ENCODE measurements around the gene HSD17B12. TPM values are rescaled to one million over a fixed set of nuclear protein-coding genes. Genes with fewer than 3 reads are reported as not detected.
"Not testable (repeated sequence)": the region's sequence is repeated elsewhere in the genome, so short reads cannot be mapped to it uniquely, and the experiment has no call there.

Gene HSD17B12
- total RNA-seq: 80.5 and 159 TPM in 2 replicates

DNA sequence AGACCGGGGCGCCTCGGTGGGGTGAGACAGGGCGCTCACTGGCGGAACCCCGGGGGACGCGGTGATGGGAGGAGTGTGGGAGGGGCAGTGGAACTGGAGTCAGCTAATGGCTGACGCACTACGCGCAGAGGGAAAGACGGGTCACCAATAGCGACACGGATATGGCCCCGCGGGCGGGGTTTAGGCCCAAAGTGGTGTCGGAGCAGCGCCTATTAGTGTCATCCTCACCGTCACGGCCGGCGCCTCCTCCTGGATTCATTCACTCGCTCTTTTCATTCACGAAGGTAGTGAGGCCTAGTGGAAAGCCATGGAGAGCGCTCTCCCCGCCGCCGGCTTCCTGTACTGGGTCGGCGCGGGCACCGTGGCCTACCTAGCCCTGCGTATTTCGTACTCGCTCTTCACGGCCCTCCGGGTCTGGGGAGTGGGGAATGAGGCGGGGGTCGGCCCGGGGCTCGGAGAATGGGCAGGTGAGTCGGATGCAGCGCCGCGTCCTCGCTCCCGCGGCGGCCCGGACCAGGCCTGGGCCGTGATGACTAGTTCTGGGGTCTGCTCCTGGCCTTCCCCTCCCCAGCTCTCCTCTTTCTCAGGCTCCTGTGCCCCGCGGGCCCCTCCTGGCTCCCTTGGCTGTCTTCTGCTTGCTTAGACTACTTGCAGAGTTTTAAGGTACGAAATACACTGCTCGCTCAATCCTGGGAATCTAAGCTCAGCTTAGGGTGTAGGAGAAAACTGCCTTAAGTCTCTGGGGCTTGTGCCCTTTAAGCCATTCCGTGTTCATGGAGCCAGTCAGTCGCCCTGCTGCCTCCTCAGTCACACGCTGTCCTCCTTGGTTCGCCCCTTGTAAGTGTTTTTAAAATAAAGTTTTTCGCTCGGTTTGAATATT is at the start of gene HSD17B12:
Gene HSD17B12 (plus strand): TSS at position 218 of the 880 bp plus-strand sequence. CDS start 90 bp downstream, at position 308.
- DNase-seq: peak; percentile 99

DNA sequence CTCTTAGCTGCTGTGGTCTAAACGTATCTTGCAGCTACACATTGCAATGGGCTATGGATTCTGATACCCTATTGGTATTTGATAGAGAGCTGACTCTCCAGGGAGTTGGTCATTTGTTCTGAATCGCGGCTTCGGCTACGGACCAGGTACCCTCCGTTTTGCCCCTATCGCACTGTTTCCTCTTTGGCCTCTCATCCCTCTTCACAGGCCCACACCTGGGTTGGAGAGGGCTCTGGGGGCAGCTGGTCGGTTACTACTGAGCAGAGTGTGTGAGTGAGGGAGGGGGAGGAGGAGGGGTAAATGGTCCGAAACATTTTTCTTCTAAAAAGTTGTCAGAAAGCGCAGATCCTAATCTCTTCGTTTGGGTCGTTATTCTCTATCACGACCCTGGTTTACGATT is 48.8 kb upstream of the HSD17B12 start:
- peak; percentile 1 for DNase-seq

DNA sequence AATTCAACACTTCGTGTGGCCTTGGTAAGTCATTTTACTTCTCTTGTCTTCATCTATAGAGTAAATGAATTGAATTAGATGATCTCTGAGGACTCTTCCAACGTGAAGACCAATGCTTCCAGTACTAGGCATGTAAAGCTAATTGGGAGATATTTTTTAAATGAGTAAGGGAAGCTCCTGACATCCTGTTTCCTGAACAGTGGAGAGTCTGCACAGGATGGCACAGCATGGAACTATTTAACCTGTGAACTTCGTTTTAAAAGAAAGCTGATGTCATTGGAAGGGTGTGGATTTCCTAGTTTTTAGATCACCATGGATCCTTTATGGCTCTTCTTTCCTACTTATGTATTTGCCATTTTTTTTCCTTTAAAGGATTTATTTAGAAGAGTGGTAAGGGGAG is 48.4 kb upstream of the HSD17B12 start:
- DNase-seq: peak; percentile 80

DNA sequence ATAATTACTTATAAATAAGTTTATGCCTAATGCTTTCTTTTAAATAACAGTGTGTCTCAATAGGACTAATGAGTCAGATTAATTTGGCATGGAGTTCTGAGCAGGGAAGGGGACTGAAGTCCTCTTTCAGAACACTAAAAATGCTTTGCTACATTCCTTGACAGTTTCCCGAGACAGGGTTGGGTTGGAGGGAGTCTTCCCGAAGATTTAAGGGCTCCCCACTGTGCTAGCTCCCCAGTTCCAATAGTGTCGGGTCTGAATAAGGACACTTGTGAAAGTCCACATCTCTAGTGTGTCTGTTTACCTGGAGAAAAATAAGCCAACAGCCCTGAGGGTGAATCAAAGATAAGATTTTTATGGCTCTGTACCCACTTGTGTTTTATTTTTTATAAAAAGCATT is 41.8 kb upstream of the HSD17B12 start:
- no peak for DNase-seq

DNA sequence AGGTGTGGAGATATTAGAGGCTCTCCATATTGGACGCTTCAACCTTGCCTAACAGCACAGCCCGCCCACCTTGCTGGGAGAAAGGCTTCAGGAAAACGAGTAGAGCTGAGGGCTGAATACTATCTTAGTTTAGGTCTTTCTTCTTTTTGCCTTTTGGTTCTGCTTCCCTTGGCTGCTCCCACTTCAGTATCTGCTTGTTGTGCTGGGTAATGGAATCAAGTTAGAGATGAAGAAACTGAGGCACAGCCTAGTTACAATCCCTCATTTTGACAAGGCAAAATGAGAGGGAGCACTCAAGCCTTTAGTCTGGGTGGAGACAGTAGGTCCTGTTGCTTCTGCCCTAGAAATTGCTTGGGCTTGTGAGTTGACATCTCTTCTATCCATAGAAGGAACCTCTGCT is 41.3 kb upstream of the HSD17B12 start:
- DNase-seq: no peak

DNA sequence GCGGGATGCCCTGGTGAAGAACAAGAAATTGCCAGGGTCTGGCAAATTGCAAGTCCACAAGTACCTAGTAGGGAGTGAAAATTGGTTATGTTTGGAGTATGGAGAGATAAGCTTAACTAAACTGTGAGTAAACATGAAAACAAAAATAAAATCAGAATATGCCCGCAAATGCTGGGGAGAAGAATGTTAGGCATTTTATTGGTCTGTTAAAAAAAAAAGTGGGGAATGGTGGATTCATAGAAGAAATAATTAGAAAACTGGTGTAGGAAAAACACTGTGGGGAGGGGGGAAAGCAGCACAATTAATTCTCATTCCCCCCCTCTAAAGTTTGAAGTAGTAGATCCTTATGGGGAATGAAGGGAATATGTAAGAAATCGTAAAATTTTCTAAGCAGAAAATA is 40.6 kb upstream of the HSD17B12 start:
- DNase-seq: no peak

DNA sequence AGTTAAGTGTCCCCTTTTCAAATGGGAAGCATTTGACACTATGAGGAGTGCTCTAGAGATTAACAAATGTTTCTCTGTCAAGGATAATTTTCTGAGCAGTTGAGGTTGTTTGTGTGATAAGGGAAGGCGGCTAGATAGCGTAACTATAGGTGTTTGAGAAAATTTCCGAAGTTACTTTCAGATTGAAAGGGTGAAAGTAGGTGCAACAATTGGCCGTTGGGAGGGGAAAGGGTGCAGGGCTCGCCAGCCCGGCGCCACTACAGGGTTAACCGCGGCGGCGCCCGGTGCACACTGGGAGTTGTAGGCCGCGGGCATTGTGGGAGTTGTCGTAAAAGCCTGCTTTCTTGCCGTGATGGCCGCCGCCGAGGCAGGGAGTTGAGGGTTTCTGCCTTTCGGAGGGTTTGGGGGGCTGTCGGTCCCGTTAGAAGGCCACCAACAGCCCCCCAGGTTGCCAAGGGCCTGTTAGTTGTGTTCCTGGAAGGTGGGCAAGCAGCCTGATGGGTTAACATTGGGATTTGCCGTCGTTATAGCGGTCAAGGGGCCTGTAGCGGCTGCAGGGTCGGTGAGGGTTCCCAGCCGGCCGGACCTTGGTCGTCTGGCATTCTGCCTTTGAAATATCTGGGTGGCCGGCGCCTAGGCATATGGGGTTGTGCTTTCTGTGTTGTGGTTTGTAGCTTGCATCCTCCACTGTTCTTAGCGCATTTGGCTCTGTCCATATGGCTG is 36.5 kb upstream of the HSD17B12 start:
- DNase-seq: peak; percentile 89

DNA sequence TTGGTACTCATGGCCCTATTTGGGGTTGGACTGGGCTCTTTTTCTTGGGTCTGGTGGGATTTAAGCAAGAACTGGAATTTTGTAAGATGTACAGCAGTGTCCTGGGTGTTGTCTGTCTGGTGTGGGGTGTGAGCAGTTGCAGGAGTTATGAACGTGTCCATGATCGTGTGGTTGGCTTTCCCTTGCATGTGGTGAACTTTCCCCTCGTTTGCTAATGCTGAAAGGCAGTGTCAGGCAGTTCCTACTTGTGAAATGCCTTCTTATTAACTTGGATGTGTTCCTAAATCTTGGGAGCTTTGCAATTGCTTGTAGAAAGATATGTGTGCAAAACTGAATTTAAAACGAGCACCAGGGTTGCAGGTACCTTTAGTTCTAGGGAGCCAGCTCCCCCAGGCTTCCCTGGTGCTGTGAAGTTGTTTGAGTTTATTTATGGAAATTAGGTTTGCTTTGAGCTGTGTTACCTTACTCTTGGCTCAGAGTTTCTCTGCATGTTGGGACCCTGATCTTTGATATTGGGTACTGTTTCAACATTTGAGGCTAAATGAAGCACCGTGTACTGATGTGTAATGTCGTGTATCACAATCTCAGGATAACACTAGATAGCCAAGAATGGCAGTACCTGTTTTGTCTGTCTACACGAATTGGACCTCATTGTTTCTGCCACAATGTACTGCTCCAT is 35.8 kb upstream of the HSD17B12 start:
- peak; percentile 18 for DNase-seq

DNA sequence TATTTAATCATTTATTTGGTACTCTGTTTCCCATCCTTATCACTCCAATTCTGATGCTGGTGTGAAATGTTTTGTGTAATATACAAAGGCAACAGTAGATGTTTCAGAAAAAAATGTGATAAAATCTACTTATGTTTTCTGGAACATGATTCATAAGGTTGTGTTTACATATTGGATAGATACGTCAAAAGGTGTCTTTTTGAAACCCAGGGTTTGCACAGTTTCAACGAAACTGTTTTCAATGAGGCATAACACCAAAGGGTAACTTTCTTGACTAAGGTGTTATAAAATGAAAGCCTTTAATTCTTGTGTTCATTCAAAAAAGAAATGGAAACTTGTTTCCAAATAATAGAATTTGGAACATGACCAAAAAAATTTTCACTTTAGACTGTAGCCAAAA is 33.8 kb upstream of the HSD17B12 start:
- DNase-seq: no peak

DNA sequence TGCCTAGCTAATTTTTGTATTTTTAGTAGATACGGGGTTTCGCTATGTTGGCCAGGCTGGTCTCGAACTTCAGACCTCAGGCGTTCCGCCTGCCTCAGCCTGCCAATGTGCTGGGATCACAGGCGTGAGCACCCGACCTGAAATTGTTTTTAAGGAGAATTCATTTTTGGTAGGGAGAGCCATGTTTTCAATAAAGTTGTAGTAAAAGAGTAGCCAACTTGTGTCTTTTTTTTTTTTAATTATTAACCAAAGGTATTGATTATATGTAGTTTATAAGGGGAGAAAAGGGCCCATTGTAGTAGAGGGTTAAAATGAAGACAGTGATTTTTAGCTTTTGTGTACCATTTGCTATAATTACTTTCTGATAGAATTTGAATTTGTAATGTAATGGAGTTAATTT is 31.6 kb upstream of the HSD17B12 start:
- no peak for DNase-seq

DNA sequence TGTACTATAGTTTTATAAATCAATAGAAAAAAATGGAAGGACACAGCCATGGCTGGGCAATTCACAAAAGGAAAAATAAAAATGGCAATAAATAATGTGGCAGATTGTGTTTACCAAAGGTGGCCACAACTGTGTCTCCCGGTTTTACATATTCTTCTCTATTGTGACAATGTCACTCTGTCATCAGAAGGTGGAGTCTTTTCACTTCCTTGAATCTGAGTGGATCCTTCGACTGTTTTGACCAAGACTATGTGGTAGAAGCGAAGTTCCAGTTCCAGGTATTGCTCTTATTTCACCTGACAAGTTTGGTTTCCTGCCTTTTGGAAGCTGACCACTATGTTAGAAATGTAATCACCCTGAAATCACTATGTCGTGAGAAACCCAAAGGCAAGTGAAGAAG is 31.0 kb upstream of the HSD17B12 start:
- no peak for DNase-seq

DNA sequence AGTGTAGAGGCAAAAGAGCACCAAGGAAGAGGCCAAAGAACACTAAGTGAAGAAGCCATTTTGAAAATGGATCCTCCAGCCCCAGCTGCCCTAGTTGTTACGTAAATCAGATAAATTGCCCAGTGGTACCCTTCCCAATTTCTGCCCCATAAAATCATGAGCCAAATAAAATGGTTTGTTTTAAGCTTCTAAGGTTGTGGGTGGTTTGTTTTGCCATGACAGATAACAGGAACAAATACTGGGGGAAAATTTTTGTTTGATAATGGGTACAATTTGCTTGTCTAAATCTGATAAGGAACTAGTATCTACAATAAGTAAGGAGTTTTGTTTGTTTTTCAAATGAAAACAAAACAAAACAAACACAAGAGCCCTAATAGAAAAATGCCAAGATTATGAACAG is 30.6 kb upstream of the HSD17B12 start:
- DNase-seq: no peak

DNA sequence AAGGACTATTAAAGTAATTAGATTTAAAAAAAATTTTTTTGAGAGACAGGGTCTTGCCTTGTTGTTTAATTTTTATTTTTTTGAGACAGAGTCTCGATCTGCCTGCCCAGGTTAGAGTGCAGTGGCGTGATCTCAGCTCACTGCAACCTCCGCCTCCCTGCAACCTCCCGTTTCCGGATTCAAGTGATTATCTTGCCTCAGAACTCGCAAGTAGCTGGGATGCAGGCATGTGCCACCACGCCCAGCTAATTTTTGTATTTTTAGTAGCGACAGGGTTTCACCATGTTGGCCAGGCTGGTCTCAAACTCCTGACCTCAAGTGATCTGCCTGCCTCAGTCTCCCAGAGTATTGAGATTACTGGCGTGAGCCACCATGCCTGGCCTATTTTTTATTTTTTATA is 17.5 kb upstream of the HSD17B12 start:
- not testable (repeated sequence) for DNase-seq

DNA sequence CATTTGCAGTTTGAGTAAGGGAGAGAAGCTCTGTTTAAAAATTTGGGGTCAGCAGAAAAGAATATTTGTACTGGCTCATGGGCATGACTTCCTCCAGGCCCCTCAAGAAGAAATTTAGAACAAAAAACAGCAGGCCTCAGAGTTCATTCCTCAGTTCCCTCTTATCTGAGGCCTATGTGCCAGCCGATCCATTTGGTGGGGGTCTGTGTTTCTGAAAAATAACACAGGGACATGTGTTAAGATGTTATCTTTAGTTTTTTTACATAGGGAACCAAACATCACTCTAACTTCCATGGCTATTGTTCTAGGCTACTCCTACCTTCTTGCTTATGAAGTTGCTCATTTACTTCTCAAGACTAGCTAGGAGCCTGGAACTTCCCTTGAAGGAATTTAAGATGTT is 16.2 kb upstream of the HSD17B12 start:
- DNase-seq: no peak

DNA sequence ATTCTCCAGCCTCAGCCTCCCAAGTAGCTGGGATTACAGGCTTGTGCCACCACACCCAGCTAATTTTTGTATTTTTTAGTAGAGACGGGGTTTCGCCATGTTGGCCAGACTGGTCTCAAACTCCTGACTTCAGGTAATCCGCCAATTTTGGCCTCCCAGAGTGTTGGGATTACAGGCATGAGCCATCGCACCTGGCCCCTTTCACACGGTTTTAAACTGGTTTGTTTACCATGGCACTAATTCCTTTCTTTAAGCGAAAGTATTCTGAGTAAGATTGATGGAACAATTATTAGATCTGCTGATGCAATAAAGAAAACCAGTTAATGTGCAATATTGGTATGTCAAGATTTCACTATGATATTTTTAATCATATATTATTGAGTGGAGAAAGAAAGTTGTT is 9.3 kb upstream of the HSD17B12 start:
- DNase-seq: not testable (repeated sequence)

DNA sequence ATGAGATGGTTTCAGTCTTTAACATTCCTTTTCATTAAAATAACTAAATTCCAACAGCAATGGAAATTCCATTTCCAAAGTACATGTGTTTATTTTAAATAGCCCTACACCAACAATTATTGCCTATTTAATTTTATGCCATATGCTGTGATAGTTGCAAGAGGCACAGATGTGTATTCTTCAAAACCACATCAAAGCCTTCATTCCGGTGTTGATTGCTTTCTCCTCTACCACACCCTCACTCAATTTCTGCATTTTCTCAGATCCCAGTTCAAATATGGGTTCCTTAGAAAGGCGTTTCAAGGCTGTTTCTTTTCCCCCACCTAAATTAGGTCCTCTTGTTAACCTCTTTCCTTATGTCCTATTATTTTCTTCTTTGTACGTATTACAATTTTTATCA is 6.0 kb upstream of the HSD17B12 start:
- no peak for DNase-seq

DNA sequence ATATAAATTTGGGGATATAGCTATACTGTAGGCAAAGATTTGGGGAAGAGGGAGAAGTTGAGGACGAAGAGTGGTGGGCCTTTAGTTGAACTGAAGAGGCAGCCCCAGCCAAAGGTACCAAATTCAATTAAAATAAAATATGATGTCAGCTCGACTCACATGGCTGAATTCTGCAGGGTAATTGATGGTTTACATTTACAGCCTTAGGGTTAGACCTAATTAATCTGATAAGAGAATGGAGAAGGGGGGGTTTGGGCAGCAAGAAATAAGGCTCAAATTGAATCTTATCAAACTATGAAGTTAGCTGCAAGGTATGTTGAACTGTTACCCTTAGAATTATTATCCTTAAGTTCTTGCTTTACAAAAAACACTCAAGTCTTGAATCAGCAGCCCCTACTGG is 3.6 kb upstream of the HSD17B12 start:
- DNase-seq: no peak

DNA sequence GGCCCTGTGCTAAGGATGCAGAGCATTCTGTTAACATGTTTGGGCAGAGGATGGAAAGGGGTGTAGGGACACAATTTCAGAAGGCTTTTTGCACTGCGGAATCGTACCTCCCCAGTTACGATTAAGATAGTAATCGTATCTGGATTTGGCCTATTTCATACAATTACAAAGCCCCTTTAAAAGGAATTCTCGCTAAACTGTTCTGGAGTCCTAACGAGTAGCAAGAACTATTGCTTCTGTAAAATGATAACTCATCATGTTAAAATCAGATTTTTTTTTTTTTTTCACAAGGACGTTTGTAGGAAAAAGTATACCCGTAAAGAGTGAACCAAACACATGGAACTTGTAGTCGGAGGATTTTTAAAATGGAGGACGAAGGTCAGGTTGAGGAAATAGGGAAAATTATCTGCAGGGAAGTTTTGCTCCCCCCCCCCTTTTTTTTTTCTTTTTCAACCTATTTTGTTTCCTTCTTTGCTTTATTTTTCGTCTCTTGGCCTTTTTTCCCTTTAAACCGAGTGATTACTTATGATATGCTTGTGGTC is 934 bp downstream of the HSD17B12 start:
- DNase-seq: peak; percentile 47

DNA sequence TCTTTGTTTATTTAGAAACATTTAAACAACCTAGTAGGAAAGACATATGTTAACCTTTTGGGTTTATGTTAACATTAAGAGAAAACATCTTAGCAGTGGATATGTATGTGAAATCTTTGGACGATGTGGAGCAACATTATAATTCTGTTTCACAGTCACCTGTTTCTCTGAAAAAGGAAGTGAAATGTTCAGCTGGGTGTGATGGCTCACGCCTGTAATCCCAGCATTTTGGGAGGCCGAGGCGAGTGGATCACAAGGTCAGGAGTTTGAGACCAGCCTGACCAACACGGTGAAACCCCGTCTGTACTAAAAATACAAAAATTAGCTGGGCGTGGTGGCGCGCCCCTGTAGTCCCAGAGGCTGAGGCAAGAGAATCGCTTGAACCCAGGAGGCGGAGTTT is 1.5 kb downstream of the HSD17B12 start:
- DNase-seq: not testable (repeated sequence)

DNA sequence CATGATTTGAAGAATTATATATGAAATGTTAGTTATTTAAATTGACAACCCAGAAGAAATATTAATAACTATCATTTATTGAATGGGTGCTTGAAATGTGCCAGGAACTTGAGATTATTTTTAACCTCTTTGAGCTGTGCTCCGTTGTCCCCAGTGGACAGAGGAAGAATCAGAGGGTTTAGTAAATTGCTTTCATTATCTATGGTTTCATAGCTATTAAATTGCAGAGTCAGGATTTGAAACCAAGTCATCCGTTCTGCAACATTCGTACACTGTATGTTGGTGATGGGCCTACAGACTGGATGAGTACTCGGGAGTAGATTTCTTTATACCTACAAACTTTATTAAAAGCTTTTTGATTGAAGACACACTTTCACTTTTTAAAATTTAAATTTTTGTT is 4.9 kb downstream of the HSD17B12 start:
- peak; percentile 17 for DNase-seq

DNA sequence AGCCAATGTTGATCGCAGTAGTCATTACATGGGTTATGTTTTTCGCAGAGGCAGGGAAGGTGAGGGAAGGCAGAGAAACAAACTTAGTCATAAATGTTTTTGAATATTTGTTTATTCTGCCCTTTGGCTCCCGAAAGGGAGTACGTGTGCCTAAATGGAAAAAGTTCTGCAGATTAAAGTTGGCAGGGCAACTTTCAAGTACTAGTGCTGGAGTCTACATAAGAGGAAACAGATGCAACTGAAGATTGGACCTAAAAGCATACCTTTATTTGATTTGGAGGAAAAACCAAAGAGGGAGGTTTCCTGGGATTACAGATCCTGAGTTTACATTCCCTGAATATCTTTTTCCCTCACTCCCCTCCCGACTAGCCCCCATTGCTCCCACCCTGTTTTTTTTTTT is 5.7 kb downstream of the HSD17B12 start:
- peak; percentile 81 for DNase-seq

DNA sequence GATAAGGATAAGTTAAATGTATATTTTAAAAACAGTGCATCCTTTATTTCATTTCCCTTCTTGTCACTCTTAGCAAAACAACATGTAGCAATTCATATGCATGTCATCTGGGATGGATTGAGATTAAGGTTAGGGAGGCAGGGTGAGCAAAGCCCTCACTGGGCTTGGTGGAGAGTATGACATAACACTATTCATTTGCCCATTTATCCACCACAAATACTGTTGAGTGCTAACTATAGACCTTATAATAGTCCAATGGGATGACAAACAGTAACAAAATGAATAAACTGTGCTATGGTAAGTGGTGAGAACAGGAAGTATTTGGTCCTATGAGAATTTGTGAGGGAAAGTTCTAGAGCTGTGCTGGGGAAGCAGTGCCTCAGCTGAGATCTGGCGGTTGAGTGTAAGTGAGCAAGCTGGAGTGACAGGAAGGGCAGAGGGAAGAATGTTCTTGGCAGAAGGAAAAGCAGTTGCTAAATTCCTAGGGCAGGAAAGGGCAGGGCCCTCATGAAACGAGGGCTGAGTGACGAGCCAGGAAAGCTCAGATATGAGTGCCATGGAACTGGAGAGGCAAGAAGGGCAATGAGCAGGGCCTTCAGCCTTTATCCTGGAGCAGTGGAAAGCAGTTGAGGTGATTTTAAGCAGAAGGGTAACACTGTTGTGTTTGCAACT is 6.7 kb downstream of the HSD17B12 start:
- peak; percentile 77 for DNase-seq

DNA sequence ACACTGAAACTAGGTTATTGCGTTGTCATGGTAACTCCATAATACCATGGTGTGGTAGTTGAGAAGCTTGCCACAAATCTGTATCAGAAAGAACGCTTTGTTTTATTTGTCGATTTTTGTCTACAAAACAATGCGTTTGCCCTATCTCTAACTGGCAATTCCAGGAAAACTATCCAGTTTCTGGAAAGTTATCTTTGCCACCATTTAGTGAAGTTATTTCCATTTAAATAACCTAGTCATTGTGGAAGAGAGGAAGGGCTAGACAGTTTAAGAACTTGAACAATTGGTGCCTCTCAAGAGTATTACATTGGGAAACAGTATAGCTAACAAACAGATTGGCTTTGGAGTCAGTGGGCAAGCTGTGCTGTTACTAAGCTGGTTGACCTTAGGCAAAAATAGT is 7.9 kb downstream of the HSD17B12 start:
- no peak for DNase-seq

All from dermis blood vessel endothelial cell (primary cell).